Breast epithelium (tissue), 3 donors: Measurements from ENCODE around the gene CABLES1.

Experiments
- POLR2A ChIP-seq: fragments of 450-650 bp; IDR thresholded peaks from one replicate; pipeline ENCODE4 v1.6.1; 2016; ENCODE audit warnings: antibody characterized with exemption, mild to moderate bottlenecking, moderate library complexity
- POLR2AphosphoS5 ChIP-seq, 3 donors: sonication (generic); formaldehyde crosslinking; IDR thresholded peaks; one replicate each; pipeline ENCODE4 v1.6.1; 2017; ENCODE audit warnings: antibody characterized with exemption in 3 of 3
- TF ChIP-seq, protein P1 (sequence below), 3 donors: fragments of 450-650 bp; IDR thresholded peaks; one replicate each; pipeline ENCODE4 v1.5.1; 2016 to 2017; ENCODE audit warnings: antibody characterized with exemption in 3 of 3, mild to moderate bottlenecking in 3 of 3, moderate library complexity in 3 of 3

DNA sequence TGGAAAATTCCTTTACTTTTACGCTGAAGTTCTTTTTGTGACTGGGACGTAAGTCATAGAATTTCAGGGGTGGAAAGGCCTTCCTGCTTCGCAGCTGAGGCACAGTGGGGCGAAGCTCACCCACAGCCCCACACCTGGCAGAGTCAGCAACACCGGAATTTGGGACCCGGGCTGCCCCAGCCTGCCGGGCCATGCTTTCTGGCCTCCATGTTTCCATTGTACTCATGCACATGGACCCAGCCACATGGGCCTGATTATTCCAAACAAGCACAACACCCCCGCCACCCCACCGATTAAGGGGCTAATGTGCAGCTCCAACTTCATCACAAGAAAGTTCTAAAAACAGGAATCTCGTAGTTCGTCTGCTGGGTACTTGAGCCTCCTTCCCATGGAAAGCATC lies 82.5 kb downstream of the CABLES1 start:
- TF ChIP-seq, protein P1, sequence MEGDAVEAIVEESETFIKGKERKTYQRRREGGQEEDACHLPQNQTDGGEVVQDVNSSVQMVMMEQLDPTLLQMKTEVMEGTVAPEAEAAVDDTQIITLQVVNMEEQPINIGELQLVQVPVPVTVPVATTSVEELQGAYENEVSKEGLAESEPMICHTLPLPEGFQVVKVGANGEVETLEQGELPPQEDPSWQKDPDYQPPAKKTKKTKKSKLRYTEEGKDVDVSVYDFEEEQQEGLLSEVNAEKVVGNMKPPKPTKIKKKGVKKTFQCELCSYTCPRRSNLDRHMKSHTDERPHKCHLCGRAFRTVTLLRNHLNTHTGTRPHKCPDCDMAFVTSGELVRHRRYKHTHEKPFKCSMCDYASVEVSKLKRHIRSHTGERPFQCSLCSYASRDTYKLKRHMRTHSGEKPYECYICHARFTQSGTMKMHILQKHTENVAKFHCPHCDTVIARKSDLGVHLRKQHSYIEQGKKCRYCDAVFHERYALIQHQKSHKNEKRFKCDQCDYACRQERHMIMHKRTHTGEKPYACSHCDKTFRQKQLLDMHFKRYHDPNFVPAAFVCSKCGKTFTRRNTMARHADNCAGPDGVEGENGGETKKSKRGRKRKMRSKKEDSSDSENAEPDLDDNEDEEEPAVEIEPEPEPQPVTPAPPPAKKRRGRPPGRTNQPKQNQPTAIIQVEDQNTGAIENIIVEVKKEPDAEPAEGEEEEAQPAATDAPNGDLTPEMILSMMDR (IDR thresholded peaks at IDR 0.05) = no peak
- TF ChIP-seq POLR2A (no peak), POLR2AphosphoS5 (IDR thresholded peaks at IDR 0.05) (no peak)
